CD4-positive, alpha-beta T cell treated with Interleukin-15 for 4 hours (primary cell): ENCODE data around the gene PLEKHM1.
"Not testable (repeated sequence)": the region's sequence is repeated elsewhere in the genome, so short reads cannot be mapped to it uniquely, and the experiment has no call there.

Source experiments
- DNase-seq: peaks from one replicate; pipeline ENCODE4 v3.0.0-alpha.2; 2020; ENCODE audit warnings: low spot score

PLEKHM1 gene

DNA sequence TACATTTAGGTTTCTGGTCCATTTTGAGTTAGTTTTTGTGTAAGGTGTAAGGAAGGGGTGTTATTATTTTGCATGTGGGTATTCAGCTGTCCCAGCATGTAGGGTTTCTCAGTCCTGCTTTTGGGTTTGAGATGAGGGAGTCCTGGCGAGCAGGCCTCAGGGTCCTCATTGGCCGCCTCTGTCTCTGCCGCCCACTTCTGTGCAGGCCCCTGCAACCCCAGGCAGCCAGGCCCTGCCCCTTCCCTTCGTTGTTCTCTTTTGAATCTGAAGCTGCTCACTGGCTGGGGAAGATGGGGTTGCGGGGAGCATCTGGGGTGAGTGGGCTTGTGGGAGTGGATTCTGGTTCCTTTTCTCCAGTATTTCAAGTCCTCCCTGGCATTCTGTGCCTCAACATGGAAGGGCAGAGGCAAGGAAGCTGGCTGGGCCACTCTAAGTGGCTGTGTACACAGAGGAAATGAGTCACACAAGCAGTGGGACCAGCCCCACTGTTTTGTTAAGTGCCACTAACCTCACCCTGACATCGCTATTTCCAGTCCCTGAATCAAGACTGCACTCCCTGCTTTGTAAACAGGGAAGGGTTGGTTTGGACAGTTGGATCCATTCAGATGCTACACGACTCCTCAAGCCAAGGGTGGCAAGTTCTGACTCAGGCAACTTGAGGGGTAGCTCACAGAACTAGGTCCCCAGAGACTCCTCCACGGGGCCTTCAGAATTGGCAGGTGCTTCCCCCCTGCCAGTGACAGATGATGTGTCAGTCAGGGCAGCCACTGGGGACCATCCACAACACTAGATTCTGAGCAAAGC lies 28.8 kb downstream of the PLEKHM1 start:
- peak; percentile 12 for DNase-seq

DNA sequence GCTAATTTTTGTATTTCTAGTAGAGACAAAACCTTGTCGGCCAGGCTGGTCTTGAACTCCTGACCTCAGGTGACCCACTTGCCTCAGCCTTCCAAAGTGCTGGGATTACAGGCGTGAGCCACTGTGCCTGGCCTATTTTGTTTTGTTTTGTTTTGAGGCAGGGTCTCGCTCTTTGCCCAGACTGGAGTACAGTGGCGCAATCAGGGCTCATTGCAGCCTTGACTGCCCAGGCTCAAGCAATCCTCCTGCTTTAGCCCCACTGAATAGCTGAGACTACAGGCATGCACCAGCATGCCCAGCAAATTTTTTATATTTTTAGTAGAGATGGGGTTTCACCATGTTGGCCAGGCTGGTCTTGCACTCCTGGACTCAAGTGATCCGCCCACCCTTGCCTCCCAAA lies 30.1 kb downstream of the PLEKHM1 start:
- not testable (repeated sequence) for DNase-seq

GRCh38 chr17:45454341-45454740 lies 36.2 kb downstream of the PLEKHM1 start:
- DNase-seq: not testable (repeated sequence)

DNA sequence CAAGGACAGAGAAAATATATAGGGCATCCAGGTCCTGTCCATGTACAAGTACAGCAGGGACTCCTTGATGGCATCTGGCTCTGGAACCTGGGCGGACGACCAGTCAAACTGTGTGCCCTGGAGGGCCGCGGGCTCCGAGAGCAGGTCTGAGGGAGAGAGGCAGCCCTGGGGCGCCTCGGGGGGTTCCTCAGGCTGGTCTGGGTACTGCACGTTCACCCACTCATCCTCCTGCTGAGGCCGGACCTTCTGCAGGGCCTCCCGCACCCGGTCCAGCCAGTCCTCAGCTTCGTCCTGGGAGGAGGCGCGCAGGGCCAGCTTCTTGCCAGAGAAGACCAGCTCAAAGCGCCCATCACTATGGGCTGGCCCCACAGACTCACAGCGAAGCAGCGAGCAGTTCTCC lies 36.8 kb downstream of the PLEKHM1 start:
- DNase-seq: not testable (repeated sequence)

DNA sequence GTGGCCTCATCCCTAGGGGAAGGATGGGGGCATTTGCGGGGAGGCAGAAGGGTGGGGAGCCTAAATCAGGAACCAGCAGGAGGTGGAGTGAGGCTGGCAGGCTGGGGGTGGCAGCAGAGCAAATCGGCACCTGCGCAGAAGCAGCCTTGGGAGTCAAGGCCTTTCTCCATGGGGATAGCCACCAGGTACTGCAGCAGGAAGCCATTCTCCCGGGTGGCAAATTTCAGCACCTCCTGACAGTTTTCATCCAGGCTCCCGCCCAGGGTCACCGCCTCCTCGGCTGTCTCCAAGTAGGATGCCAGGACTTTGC lies 37.3 kb downstream of the PLEKHM1 start:
- not testable (repeated sequence) for DNase-seq

DNA sequence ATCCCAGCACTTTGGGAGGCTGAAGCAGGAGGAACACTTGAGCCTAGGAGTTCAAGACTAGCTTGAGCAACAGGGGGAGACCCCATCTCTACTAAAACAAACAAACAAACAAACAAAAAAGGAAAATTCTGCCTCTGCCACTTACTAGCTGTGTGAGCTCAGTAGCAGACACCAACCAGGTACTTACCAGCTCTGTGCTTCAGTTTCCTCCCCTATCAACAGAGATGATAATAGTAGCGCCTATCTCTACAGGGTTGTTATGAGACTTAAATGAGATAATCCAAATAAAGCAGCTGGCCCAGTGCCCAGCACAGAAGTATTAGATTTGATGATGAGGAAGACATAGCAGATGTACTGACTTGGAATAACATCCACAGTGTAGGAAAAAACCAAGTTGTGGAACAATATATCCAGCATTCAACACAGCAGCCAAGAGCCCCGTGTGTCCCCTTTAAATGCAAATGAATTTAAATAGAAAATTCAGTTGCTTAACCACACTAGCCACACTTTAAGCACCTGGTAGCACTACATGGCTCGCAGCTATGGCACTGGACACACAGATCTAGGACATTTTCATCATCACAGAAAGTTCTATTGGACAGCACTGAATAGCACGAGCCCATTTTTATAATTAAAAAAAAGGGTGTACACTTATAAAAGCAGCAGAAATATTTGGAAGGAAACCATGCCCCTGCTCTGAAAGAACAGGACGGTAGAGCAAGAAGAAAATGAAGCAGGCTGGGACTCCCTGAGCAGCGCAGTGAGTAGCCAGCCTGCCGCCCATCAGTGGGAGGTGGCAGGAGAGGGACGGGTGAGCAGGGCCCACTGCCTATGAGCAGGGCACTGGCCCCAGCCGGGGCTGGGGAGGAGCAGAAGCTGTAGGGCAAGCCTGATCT lies 37.9 kb downstream of the PLEKHM1 start:
- not testable (repeated sequence) for DNase-seq

GRCh38 chr17:45451660-45452059 lies 38.9 kb downstream of the PLEKHM1 start:
- DNase-seq: not testable (repeated sequence)

DNA sequence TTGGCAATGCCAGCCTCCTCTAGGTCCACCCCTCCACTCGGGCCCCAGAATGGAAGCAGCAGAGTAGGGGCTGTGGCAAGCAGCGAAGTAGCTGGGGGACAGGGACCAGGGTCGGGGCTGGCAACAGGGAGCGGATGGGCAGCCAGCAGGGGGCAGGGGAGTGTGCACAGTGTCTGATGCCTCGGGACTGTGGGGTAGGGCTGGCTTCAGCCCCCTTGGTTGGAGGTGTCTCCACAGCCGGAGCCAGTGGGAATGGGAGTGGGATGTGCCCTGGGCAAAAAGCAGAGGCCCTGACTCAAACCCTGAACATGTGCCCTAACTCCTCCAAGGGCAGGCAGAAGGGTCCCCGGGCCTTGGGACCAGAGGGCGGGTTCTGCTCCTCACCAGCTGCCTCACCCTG lies 39.4 kb downstream of the PLEKHM1 start:
- no peak for DNase-seq

DNA sequence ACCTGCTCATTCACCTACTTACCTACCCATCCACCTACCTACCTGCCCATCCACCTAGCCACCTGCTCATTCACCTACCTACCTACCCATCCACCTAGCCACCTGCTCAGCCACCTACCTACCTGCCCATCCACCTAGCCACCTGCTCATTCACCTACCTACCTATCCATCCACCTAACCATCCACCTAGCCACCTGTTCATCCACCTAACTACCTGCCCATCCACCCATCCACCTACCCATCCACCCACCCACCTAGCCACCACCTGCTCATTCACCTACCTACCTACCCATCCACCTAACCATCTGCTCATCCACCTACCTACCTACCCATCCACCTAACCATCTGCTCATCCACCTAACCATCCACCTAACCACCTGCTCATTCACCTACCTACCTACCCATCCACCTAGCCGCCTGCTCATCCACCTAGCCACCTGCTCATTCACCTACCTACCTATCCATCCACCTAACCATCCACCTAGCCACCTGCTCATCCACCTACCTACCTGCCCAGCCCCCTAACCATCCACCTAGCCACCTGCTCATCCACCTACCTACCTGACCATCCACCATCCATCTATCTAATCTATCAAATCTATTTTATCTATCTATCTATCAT lies 40.7 kb downstream of the PLEKHM1 start:
- DNase-seq: not testable (repeated sequence)

DNA sequence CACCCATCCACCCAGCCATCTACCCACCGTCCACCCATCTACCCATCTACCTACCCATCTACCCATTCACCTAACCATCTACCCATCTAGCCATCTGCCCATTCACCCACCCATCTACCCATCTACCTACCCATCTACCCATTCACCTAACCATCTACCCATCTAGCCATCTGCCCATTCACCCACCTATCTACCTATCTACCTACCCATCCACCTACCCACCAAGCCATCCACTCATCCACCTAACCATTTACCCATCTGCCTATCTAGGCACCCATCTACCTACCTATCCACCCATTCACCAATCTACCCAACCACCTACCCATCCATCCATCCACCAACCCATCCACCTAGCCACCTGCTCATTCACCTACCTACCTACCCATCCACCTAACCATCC lies 41.3 kb downstream of the PLEKHM1 start:
- DNase-seq: not testable (repeated sequence)

DNA sequence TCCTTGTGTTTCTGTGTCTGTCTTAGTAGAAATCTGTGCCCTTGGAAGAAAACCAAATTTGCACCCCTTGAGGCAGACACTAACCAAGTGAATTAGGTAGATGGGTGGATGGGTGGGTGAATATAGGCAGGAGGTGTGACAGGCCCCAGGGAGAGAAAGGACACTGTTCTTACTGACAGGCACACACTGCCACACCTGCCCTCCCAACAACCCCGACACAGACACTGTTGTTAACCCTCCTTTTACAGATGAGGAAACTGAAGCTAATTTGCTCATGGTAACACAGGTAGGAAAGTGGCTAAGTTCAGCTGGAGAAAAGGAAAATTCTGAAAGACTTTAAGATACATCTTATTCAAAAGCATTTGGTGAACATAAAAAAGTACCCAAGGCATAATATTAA lies 42.0 kb downstream of the PLEKHM1 start:
- DNase-seq: not testable (repeated sequence)

DNA sequence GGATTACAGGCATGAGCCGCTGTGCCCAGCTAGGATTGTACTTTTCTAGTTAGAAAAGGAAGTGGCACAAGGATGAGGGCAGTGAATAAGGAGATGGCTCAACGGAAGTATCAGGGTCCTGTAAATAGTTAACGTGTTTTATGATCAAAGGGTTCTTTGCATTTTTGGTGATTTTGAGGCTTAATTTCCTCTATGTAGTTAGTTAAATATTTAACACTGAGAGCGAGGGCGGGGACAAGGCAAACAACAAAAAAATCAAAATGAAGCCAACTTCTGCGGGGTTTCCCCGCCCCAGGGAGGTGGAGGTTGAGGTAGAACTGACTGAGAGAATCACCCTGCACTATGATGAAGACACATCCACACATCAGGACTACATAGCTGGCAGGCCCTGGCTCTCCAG lies 42.5 kb downstream of the PLEKHM1 start:
- DNase-seq: not testable (repeated sequence)

- DNase-seq: not testable (repeated sequence)
Observed at GRCh38 chr17:45447650-45448049, 42.9 kb downstream of the PLEKHM1 start.

DNA sequence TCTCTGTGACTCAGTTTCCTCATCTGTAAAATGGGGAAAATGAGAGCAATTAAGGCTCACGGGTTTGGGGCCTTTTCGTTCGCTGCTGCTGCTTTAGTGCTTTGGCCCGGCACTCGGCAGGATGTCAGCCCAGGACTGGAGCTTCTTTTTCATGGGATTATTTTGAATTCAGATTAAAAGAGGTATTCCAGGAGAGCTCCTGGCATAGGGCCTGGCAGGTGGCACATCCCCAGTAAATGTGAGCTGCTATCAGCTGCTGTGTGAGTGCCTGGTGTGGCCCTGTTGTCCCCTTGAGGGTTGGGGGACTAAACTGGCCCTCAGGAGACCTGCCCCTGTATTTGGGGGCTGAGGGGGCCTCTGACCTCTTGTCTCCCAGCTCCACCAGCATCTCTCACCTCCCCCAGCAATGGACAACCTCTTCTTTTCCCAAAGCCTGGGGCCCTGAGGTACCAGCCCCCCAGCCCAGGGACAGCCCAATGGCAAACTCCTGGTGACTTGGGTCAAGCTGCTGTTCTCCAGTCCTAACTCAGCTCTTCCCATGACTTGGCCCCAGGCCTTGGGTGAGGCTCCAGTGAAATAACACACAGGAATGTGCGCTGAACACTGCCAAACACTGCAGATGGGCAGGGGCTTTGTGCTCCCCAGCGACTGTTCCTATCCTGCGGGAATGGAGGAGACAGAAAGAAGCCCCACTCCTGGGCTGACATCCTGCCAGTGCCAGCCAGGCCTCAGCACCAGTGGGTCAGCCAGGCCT lies 43.5 kb downstream of the PLEKHM1 start:
- DNase-seq: not testable (repeated sequence)

DNA sequence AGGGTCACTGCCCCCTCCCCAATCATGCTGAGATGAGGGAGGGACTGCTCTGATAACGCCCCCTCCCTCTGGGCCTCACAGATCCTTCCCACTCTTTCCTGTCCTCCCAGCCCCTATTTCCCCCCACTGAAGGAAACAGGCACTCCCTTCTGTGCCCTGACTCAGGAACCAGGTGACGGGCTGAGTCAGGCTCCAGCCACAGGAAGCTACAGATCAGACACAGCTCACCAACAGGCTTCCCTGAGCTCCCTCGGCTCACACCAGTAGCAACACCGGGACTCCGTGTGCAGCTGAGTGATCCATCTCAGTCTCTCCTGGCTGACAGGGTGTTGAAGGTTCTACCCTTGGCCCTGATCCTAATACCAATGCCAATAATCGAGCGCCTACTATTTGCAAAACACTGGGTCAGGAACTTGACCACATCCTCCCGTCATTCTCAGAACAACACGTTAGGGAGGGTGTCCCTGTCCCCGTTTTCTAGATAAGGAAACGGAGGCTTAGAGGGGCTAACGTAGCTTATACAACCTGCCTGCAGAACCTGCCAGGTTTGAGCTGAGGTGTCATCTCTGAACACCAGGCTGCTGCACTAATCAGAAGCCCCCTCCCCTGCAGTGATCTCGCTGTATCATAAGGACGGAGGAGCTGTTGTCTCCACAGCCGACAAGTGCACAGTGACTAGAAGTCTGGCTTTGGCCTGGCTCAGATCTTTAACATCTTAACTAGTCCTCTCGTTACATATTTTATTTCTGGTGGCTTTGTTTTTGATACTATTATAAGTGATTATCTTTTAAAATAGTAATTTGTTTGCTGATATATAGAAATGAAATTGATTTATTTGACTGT lies 44.4 kb downstream of the PLEKHM1 start:
- peak; percentile 53 for DNase-seq

DNA sequence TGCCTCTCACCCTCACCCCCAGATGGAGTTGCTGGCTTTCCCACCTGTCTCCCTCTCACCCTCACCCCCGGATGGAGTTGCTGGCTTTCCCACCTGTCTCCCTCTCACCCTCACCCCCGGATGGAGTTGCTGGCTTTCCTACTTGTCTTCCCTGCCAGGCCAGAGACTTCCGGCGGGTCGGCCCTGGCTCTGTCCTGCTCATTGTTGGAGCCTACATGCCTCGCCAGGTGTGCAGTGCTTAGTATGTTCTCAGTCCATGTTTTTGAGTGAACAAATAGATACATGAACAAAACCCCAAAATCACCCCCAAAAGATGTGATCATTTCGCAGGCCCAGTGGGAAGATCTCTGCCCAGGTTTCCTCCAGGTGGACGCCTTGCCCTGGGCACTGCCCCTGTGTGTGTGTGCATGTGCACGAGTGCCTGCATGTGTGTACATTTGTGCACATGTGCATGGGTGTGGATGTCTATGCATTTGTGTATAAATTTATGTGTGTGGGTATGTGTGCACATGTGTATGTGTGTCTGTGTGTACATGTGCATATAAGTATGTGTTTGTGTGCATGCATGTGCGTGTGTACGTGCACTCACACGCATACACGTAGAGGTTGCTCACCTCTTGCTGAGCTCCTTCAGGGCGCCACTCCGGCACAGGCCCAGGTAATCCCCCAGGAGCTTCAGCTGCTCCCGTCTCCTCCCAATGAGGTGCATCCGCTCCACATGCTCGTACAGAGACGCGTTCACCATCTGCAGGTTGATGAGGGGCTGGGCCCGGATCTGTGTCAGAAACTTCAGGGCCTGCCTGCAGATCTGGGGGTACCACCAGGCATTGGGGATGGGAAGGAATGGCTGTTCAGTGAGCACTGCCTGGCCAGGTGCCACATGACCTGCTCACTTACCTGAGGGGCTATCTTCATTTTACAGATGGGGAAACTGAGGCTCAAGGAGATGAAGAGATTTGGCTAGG lies 45.4 kb downstream of the PLEKHM1 start:
- DNase-seq: not testable (repeated sequence)

GRCh38 chr17:45444301-45444700 lies 46.2 kb downstream of the PLEKHM1 start:
- DNase-seq: not testable (repeated sequence)

DNA sequence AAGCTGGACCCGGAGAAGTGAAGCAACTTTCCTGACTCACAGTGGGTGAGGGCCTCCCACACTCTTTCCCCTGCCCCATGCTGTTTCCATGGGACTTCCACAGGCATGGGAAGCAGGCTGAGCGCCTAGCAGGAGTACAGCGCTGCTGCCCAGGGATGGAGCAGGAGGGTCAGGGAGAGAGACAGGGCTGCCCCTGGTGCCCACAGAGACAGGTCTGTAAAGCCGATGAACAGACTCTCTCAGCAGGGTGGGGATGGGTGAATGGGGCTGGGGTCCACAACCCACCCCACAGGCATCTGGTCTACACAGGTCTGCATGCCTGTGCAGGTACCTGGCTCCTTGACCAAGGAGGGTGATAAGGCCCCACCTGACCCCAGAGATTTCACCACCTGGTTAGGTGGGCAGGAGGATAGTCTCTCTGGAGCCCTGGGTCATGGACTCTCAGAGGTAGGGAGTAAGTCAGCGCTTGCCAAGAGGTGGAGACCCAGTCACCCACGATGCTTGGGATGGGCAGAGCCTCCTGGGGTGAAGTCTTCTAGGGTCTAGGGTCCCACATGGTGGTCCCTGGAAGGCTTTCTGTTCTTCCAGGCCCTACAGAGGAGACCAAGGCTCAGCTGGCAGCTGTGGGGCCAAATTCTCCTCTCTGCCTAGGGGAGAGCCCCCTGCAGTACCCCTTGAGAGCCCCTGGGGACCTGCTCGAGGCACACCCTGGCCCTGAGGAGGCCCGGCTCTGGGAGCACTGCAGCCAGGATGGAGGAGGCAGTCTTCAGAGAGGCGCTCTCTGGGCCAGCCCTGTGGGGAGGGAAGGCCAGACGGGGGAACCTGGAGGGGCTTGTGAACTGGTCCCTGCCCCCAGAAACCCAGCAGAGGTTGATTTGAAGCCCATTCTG lies 46.9 kb downstream of the PLEKHM1 start:
- DNase-seq: not testable (repeated sequence)
